K562 (cell line): Measurements from ENCODE around the gene NEK1. TPM values are rescaled to one million over a fixed set of nuclear protein-coding genes. Genes with fewer than 3 reads are reported as not detected.

Experiments
- CC2D1A ChIP-seq: fragments of 450-650 bp; IDR thresholded peaks from 2 replicates; pipeline ENCODE4 v1.6.1; 2017; ENCODE audit warnings: mild to moderate bottlenecking
- CEBPG ChIP-seq, 3 experiments: fragments of 200-800 bp in 1 of 3; sonication (Bioruptor generic) in 1 of 3; sonication (generic) in 1 of 3; formaldehyde crosslinking in 1 of 3; IDR thresholded peaks in 2 of 3; conservative IDR thresholded peaks in 1 of 3; 2 replicates each; pipeline versions ENCODE4 v1.6.1 to v1.8.0; 2016 to 2022; ENCODE audit warnings: missing compliant biosample characterization in 2 of 3, missing genetic modification characterization in 2 of 3, mild to moderate bottlenecking in 1 of 3, missing genetic modification reagents in 1 of 3
- CREBBP ChIP-seq: IDR thresholded peaks from one replicate; pipeline ENCODE4 v1.6.1; 2012; ENCODE audit warnings: low read depth, mild to moderate bottlenecking, control low read depth, inconsistent platforms, low read length
- CSDE1 ChIP-seq, 2 experiments: fragments of 450-650 bp; IDR thresholded peaks; 2 replicates each; pipeline ENCODE4 v1.6.1; 2016; ENCODE audit warnings: mild to moderate bottlenecking in 1 of 2
- EHMT2 ChIP-seq: fragments of 450-650 bp; IDR thresholded peaks from 2 replicates; pipeline ENCODE4 v1.6.1; 2018; ENCODE audit warnings: antibody characterized with exemption
- ETV1 ChIP-seq: fragments of 450-650 bp; conservative IDR thresholded peaks from 2 replicates; pipeline ENCODE4 v1.6.1; 2016; ENCODE audit warnings: missing genetic modification characterization, control low read depth, low read depth, missing compliant biosample characterization
- FOXA3 ChIP-seq, 2 experiments: fragments of 450-650 bp in 1 of 2; sonication (generic) in 1 of 2; formaldehyde crosslinking; IDR thresholded peaks in 1 of 2; conservative IDR thresholded peaks in 1 of 2; 2 replicates each; pipeline versions ENCODE4 v1.4.0 to v1.8.0; 2020 to 2022; ENCODE audit warnings: mild to moderate bottlenecking in 2 of 2, missing genetic modification reagents in 1 of 2
- FOXJ3 ChIP-seq: sonication (generic); formaldehyde crosslinking; IDR thresholded peaks from 2 replicates; pipeline ENCODE4 v1.4.0; 2020; ENCODE audit warnings: mild to moderate bottlenecking, missing genetic modification reagents
- GABPA ChIP-seq: fragments of 200-800 bp; sonication (Bioruptor generic); conservative IDR thresholded peaks from 2 replicates; pipeline ENCODE4 v1.6.1; 2016; ENCODE audit warnings: low read depth, missing genetic modification characterization, missing compliant biosample characterization
- HEY1 ChIP-seq: fragments of 250-450 bp; sonication (Bioruptor Pico); IDR thresholded peaks from 2 replicates; pipeline ENCODE4 v1.5.0; 2020; ENCODE audit warnings: mild to moderate bottlenecking, moderate library complexity, borderline replicate concordance
- HNRNPK ChIP-seq: fragments of 200-400 bp; formaldehyde crosslinking; IDR thresholded peaks from one replicate; pipeline ENCODE4 v1.6.1; 2018; ENCODE audit warnings: mild to moderate bottlenecking, low read depth, low read length; ENCODE audit not compliant: poor library complexity, severe bottlenecking
- HNRNPL ChIP-seq: fragments of 200-400 bp; formaldehyde crosslinking; IDR thresholded peaks from 2 replicates; pipeline ENCODE4 v1.6.1; 2017; ENCODE audit warnings: low read depth, mild to moderate bottlenecking, low read length
- KDM4B ChIP-seq, 2 experiments: fragments of 450-650 bp in 1 of 2; sonication (generic) in 1 of 2; IDR thresholded peaks; 2 replicates each; pipeline ENCODE4 v1.6.1; 2016 to 2017; ENCODE audit warnings: borderline replicate concordance in 2 of 2, antibody characterized with exemption in 1 of 2, low read depth in 1 of 2, mild to moderate bottlenecking in 1 of 2
- RB1 ChIP-seq: fragments of 450-650 bp; IDR thresholded peaks from 2 replicates; pipeline ENCODE4 v1.6.1; 2017; ENCODE audit warnings: low read depth, mild to moderate bottlenecking
- SAP30 ChIP-seq: fragments of 200-600 bp; sonication (generic); IDR thresholded peaks from 2 replicates; pipeline ENCODE4 v1.6.1; 2012; ENCODE audit warnings: borderline replicate concordance, low read depth, mild to moderate bottlenecking, moderate library complexity, low read length, control low read depth, inconsistent platforms; ENCODE audit not compliant: insufficient read depth, poor library complexity, severe bottlenecking
- YY1 ChIP-seq, 3 experiments: IDR thresholded peaks; 2 replicates each; pipeline ENCODE4 v1.6.1; 2011; ENCODE audit warnings: low read length in 2 of 3, mild to moderate bottlenecking in 2 of 3, moderate library complexity in 2 of 3, borderline replicate concordance in 1 of 3, control low read depth in 1 of 3, low read depth in 1 of 3; ENCODE audit not compliant: insufficient read depth in 3 of 3, insufficient replicate concordance in 2 of 3, control insufficient read depth in 1 of 3, insufficient read length in 1 of 3; ENCODE audit errors: extremely low read depth in 1 of 3
- ZNF124 ChIP-seq: sonication (generic); formaldehyde crosslinking; IDR thresholded peaks from 2 replicates; pipeline ENCODE4 v1.8.1; 2022; ENCODE audit warnings: missing genetic modification reagents
- ZNF512 ChIP-seq: IDR thresholded peaks from 2 replicates; pipeline ENCODE4 v1.6.1; 2016; ENCODE audit warnings: missing genetic modification characterization, missing compliant biosample characterization
- polyA plus RNA-seq, 8 experiments: library from polyadenylated mRNA; depleted of rRNA in 4 of 8; stranded (reverse) in 5 of 8; unstranded in 3 of 8; fragments of >200 nt; fragmentation: Nextera tagmentation in 2 of 8; fragmentation: Illumina TruSeq in 1 of 8; extraction: Ambion mirVana in 2 of 8; extraction: Trizol in 1 of 8; gene quantifications; 2 replicates each; pipeline versions ENCODE4 v1.2.1 to v1.2.3, GENCODE V29; 2011 to 2014; ENCODE audit warnings: inconsistent platforms in 1 of 8, missing spikeins in 1 of 8
- total RNA-seq, 7 experiments: library from RNA; depleted of rRNA in 6 of 7; stranded (reverse); fragments of >200 nt in 6 of 7; fragmentation: Illumina TruSeq in 2 of 7; extraction: Trizol in 2 of 7; gene quantifications; 2 replicates each; pipeline versions ENCODE4 v1.2.1 to v1.2.3, GENCODE V29; 2011 to 2021; ENCODE audit warnings: low replicate concordance in 1 of 7
- TF ChIP-seq, protein P1 (sequence below): fragments of 450-650 bp; formaldehyde crosslinking; IDR thresholded peaks from 2 replicates; pipeline ENCODE4 v1.4.0; 2022; ENCODE audit warnings: missing genetic modification characterization
- TF ChIP-seq, protein P2 (sequence below): sonication (generic); formaldehyde crosslinking; IDR thresholded peaks from 2 replicates; pipeline ENCODE4 v1.8.0; 2022; ENCODE audit warnings: missing genetic modification reagents, mild to moderate bottlenecking, borderline replicate concordance

Gene NEK1
- total and polyA plus RNA-seq, 9 of the 15 experiments (the other 6 are each of a cell fraction or from before 2014, with no cell fraction given) = 6.2 to 15.7 (median 10.3) TPM

- TF ChIP-seq FOXA3 (CRISPR knock-in tag; conservative IDR thresholded peaks at IDR 0.05 in 1 of 2, IDR thresholded peaks at IDR 0.05 in 1 of 2) (no peak), SAP30 (peak; percentile 65), ZNF512 (no peak), RB1 (0 out of 2 replicates have a peak, but pooled peaks have one; percentile 33), CREBBP (no peak), ZNF124 (CRISPR knock-in tag) (no peak), HEY1 (CRISPR knock-in tag) (no peak), HNRNPK (no peak), HNRNPL (no peak), KDM4B (IDR thresholded peaks at IDR 0.05; ENCODE audit: borderline replicate concordance in 2 of 2, low read depth in 1 of 2) (peak in 1 of 2 experiments; percentile 52; a peak in 1 of 4 replicates), CEBPG (CRISPR knock-in tag; IDR thresholded peaks at IDR 0.05) (no peak), CEBPG (tag; conservative IDR thresholded peaks at IDR 0.05 in 1 of 2, IDR thresholded peaks at IDR 0.05 in 1 of 2) (no peak), CSDE1 (IDR thresholded peaks at IDR 0.05) (0 out of 4 replicates have a peak, but pooled peaks of 1 of the 2 experiments have one; percentile 34), GABPA (tag) (no peak), YY1 (IDR thresholded peaks at IDR 0.05; ENCODE audit: borderline replicate concordance in 1 of 3, control insufficient read depth in 1 of 3, extremely low read depth in 1 of 3, insufficient read depth in 3 of 3, insufficient read length in 1 of 3, insufficient replicate concordance in 2 of 3, low read depth in 1 of 3, low read length in 2 of 3) (peak in 1 of 3 experiments; percentile 20), FOXJ3 (CRISPR knock-in tag) (no peak), EHMT2 (no peak), ETV1 (tag) (no peak), CC2D1A (0 out of 2 replicates have a peak, but pooled peaks have one; percentile 36)
- TF ChIP-seq, protein P1, sequence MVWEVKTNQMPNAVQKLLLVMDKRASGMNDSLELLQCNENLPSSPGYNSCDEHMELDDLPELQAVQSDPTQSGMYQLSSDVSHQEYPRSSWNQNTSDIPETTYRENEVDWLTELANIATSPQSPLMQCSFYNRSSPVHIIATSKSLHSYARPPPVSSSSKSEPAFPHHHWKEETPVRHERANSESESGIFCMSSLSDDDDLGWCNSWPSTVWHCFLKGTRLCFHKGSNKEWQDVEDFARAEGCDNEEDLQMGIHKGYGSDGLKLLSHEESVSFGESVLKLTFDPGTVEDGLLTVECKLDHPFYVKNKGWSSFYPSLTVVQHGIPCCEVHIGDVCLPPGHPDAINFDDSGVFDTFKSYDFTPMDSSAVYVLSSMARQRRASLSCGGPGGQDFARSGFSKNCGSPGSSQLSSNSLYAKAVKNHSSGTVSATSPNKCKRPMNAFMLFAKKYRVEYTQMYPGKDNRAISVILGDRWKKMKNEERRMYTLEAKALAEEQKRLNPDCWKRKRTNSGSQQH (CRISPR knock-in tag) = 0 out of 2 replicates have a peak, but pooled peaks have one; percentile 33
- TF ChIP-seq, protein P2, sequence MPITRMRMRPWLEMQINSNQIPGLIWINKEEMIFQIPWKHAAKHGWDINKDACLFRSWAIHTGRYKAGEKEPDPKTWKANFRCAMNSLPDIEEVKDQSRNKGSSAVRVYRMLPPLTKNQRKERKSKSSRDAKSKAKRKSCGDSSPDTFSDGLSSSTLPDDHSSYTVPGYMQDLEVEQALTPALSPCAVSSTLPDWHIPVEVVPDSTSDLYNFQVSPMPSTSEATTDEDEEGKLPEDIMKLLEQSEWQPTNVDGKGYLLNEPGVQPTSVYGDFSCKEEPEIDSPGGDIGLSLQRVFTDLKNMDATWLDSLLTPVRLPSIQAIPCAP (CRISPR knock-in tag) = no peak
These were observed at the start of gene NEK1 (continued) for GRCh38 chr4:169611991-169612870.
